ENCODE data around the gene GMDS.

DNA sequence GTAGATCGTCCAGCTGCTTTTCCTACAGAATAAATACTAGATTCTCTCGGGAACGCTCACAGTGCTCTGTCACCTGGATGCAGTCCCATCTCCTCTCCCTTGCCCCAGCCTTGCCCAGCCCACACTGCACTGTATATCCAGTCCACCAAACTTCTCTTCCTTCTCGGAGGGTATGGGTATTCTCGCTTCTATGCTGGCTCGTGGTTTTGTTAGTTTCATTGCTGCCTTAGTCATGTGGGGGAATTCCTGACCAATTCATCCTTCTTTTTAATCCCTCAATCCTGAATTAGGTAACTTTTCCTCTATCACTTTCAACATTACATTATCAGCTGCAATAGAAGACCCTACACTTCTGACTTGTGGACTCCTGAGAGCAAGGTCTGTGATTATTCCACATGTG, 252.4 kb downstream of the GMDS start:
- TF ChIP-seq POLR2A (IDR thresholded peaks at IDR 0.05; ENCODE audit: low read depth, low read length) (no peak), TAF1 (IDR thresholded peaks at IDR 0.05; ENCODE audit: borderline replicate concordance, low read depth, low read length) (no peak)

Measured in GM12892 (cell line).